ENCODE measurements around the gene TBC1D4.

TBC1D4 gene

GRCh38 chr13:75486146-75487062 is 4.4 kb upstream of the TBC1D4 start:
- no peak for DNase-seq

- no peak for DNase-seq
Measured at GRCh38 chr13:75485286-75486062, 3.5 kb upstream of the TBC1D4 start.

GRCh38 chr13:75482820-75483079 is 781 bp upstream of the TBC1D4 start:
- DNase-seq = no peak

GRCh38 chr13:75481176-75482069 is 546 bp downstream of the TBC1D4 start:
- DNase-seq = no peak

GRCh38 chr13:75480671-75481175 is 1.2 kb downstream of the TBC1D4 start:
- no peak for DNase-seq

GRCh38 chr13:75479102-75479740 is 2.7 kb downstream of the TBC1D4 start:
- DNase-seq = no peak

- DNase-seq = no peak
Measured at GRCh38 chr13:75478659-75479058, 3.3 kb downstream of the TBC1D4 start.

- DNase-seq = no peak
Measured at GRCh38 chr13:75474956-75475355, 7.0 kb downstream of the TBC1D4 start.

GRCh38 chr13:75473468-75473867 is 8.5 kb downstream of the TBC1D4 start:
- no peak for DNase-seq

GRCh38 chr13:75470676-75471075 is 11.3 kb downstream of the TBC1D4 start:
- DNase-seq = no peak

- no peak for DNase-seq
Measured at GRCh38 chr13:75469047-75469446, 12.9 kb downstream of the TBC1D4 start.

- no peak for DNase-seq
Measured at GRCh38 chr13:75468602-75469001, 13.4 kb downstream of the TBC1D4 start.

GRCh38 chr13:75468098-75468497 is 13.9 kb downstream of the TBC1D4 start:
- DNase-seq = no peak

- no peak for DNase-seq
Measured at GRCh38 chr13:75467040-75467728, 14.8 kb downstream of the TBC1D4 start.

- DNase-seq = no peak
Measured at GRCh38 chr13:75465236-75465635, 16.7 kb downstream of the TBC1D4 start.

- no peak for DNase-seq
Measured at GRCh38 chr13:75461314-75461713, 20.7 kb downstream of the TBC1D4 start.

- no peak for DNase-seq
Measured at GRCh38 chr13:75460644-75461043, 21.3 kb downstream of the TBC1D4 start.

- DNase-seq = no peak
Measured at GRCh38 chr13:75458696-75459422, 23.1 kb downstream of the TBC1D4 start.

- no peak for DNase-seq
Measured at GRCh38 chr13:75455962-75456361, 26.0 kb downstream of the TBC1D4 start.

GRCh38 chr13:75454497-75454896 is 27.5 kb downstream of the TBC1D4 start:
- no peak for DNase-seq

GRCh38 chr13:75452564-75452963 is 29.4 kb downstream of the TBC1D4 start:
- no peak for DNase-seq

All from cerebellar nuclear complex (tissue), 1 donor.